ENCODE data around the gene KMT2D. TPM values are rescaled to one million over a fixed set of nuclear protein-coding genes. Genes with fewer than 3 reads are reported as not detected.
A peak's percentile ranks its signal among the peaks of the same experiment; 100 is the strongest.

KMT2D gene
- total RNA-seq, 2 experiments from 2014 or later, result 41.8 to 129 TPM

DNA sequence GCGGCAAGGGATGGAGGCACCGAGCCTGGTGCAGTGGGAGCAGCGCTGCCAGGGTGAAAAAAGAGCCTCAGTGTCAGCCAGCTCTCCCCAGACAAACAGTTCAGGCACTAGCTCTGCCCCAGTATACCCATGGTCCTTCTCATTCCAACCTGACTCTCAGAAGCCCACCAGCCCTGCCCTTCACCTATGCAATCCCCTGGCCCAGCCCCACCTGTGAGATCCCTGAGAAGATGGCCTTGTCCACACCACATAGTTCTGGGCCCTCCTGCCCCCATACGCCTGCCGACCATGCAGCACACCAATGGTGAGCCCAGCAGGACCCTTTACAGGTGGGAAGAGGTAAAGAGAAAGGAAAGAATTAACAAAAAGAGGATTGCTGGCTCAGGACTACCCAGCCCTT is 6.5 kb downstream of the KMT2D start:
- Histone ChIP-seq H3K9me3 (ENCODE audit: low read length) (no peaks in the 10 kb centered on the region), H3K36me3 (ENCODE audit: insufficient read depth, low read length) (peaks cover 75% of the 10 kb centered on the region), H3K27ac (ENCODE audit: low read depth, low read length, poor library complexity, severe bottlenecking) (no peak overlapping the region), H4K20me1 (ENCODE audit: insufficient read depth, low read length) (peaks cover 42% of the 10 kb centered on the region), H3K4me1 (ENCODE audit: insufficient read depth, low read length, poor library complexity, severe bottlenecking) (peaks cover 25% of the 10 kb centered on the region), H2AFZ (ENCODE audit: low read length) (no peak overlapping the region), H3K4me3 (ENCODE audit: low read depth, low read length, poor library complexity, severe bottlenecking) (no peak overlapping the region), H3K79me2 (ENCODE audit: insufficient read depth, low read depth, low read length) (peaks cover 50% of the 10 kb centered on the region), H3K4me2 (ENCODE audit: low read length) (no peak overlapping the region), H3K9me2 (ENCODE audit: insufficient read depth, low read length) (no peaks in the 10 kb centered on the region)
- intact Hi-C loops (cut with micrococcal nuclease; ENCODE audit: unreplicated experiment), result no loop called here
- CTCF ChIA-PET (ENCODE audit: unreplicated experiment), result no interaction called here
- no peak for DNase-seq (ENCODE audit: low spot score)
- TF ChIP-seq EZH2phosphoT487 (IDR thresholded peaks at IDR 0.05; ENCODE audit: borderline replicate concordance, low read depth, low read length), result no peak
- TF ChIP-seq, protein P1, sequence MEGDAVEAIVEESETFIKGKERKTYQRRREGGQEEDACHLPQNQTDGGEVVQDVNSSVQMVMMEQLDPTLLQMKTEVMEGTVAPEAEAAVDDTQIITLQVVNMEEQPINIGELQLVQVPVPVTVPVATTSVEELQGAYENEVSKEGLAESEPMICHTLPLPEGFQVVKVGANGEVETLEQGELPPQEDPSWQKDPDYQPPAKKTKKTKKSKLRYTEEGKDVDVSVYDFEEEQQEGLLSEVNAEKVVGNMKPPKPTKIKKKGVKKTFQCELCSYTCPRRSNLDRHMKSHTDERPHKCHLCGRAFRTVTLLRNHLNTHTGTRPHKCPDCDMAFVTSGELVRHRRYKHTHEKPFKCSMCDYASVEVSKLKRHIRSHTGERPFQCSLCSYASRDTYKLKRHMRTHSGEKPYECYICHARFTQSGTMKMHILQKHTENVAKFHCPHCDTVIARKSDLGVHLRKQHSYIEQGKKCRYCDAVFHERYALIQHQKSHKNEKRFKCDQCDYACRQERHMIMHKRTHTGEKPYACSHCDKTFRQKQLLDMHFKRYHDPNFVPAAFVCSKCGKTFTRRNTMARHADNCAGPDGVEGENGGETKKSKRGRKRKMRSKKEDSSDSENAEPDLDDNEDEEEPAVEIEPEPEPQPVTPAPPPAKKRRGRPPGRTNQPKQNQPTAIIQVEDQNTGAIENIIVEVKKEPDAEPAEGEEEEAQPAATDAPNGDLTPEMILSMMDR (conservative IDR thresholded peaks at IDR 0.05; ENCODE audit: low read length), result no peak
- POLR2A ChIA-PET, result no interaction called here
- BruUV-seq (replicated peaks), result no TSS peak

DNA sequence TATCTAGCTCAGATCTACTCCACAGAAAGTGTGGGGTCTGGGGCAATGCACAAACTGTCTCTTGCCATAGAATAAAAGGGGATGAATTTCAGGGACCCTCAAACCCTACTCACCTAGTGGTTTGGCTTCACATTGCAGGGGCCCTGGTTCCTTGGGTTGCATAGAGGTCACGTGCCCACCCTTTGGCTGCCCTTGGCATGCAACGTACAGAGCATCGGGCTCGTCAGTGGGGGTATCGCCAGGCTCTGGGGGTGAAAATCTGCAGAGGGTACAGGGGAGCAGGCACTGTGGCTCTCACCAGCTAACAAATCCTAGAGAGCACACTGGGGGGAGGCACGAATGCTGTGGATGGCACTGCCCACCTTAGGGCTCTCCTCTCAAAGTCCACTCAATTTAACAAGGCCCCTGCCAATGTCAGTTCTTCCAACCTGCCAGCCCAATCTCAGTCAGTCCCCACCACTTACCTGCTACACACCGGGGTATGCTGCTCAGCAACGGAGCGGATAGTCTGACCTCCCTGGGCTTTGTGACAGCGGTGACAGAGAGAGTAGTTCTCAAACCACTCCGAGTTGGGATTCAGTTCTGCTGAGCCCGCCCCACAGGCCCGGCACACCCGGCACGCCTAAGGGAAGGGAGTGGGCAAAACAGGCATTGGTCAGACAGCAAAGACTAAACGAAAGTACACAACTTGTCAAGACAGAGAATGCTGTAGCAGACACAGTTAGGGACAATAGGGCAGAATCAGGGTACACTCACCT is 8.0 kb downstream of the KMT2D start:
- Histone ChIP-seq H3K27ac (ENCODE audit: low read depth, low read length, poor library complexity, severe bottlenecking) (no peak overlapping the region), H3K4me1 (ENCODE audit: insufficient read depth, low read length, poor library complexity, severe bottlenecking) (peaks cover 23% of the 10 kb centered on the region), H3K36me3 (ENCODE audit: insufficient read depth, low read length) (peaks cover 83% of the 10 kb centered on the region), H4K20me1 (ENCODE audit: insufficient read depth, low read length) (peaks cover 27% of the 10 kb centered on the region), H3K9me3 (ENCODE audit: low read length) (no peaks in the 10 kb centered on the region), H3K79me2 (ENCODE audit: insufficient read depth, low read depth, low read length) (peaks cover 35% of the 10 kb centered on the region), H3K9me2 (ENCODE audit: insufficient read depth, low read length) (no peaks in the 10 kb centered on the region), H3K4me2 (ENCODE audit: low read length) (no peak overlapping the region), H2AFZ (ENCODE audit: low read length) (no peak overlapping the region), H3K4me3 (ENCODE audit: low read depth, low read length, poor library complexity, severe bottlenecking) (no peak overlapping the region)
- CTCF ChIA-PET (ENCODE audit: unreplicated experiment), result no interaction called here
- BruUV-seq (replicated peaks), result TSS peak; percentile 54
- TF ChIP-seq, protein P1 (conservative IDR thresholded peaks at IDR 0.05; ENCODE audit: low read length), result no peak
- TF ChIP-seq EZH2phosphoT487 (IDR thresholded peaks at IDR 0.05; ENCODE audit: borderline replicate concordance, low read depth, low read length), result no peak
- no peak for DNase-seq (ENCODE audit: low spot score)
- POLR2A ChIA-PET, result no interaction called here
- intact Hi-C loops (cut with micrococcal nuclease; ENCODE audit: unreplicated experiment), result no loop called here

DNA sequence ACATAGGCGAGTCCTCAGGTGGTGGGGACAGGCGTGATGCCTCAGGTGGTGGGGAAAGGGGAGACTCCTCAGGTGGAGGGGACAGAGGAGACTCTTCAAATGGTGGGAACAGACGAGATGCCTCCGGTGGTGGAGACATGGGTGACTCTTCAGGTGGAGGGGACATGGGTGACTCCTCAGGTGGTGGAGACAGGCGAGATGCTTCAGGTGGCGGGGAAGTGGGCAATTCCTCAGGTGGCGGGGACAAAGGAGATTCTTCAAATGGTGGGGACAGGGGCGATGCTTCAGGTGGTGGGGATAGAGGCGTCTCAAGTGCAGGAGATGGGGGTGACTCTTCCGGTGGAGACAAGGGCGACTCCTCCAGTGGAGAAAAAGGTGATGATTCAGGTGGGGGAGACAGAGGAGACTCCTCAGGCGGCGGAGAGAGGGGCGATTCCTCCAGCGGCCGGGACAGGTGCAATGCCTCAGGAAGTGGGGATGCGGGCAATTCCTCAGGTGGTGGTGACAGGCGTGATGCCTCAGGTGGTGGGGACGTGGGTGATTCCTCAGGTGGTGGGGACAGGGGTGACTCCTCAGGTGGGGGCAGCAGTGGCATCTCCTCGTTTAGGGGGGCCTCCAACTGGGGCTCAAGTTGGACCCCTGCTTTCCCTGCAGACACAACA is 8.7 kb downstream of the KMT2D start:
- intact Hi-C loops (cut with micrococcal nuclease; ENCODE audit: unreplicated experiment), result no loop called here
- POLR2A ChIA-PET, result no interaction called here
- BruUV-seq (replicated peaks), result no TSS peak

More for the DNA sequence above, 8.7 kb downstream of the KMT2D start:
- no peak for DNase-seq (ENCODE audit: low spot score)
- Histone ChIP-seq H3K9me3 (ENCODE audit: low read length) (no peaks in the 10 kb centered on the region), H3K79me2 (ENCODE audit: insufficient read depth, low read depth, low read length) (peaks cover 28% of the 10 kb centered on the region), H3K4me3 (ENCODE audit: low read depth, low read length, poor library complexity, severe bottlenecking) (no peak overlapping the region), H3K4me2 (ENCODE audit: low read length) (no peak overlapping the region), H3K9me2 (ENCODE audit: insufficient read depth, low read length) (no peaks in the 10 kb centered on the region), H4K20me1 (ENCODE audit: insufficient read depth, low read length) (peaks cover 20% of the 10 kb centered on the region), H2AFZ (ENCODE audit: low read length) (no peak overlapping the region), H3K27ac (ENCODE audit: low read depth, low read length, poor library complexity, severe bottlenecking) (no peak overlapping the region), H3K36me3 (ENCODE audit: insufficient read depth, low read length) (peaks cover 90% of the 10 kb centered on the region), H3K4me1 (ENCODE audit: insufficient read depth, low read length, poor library complexity, severe bottlenecking) (peaks cover 16% of the 10 kb centered on the region)
- TF ChIP-seq, protein P1 (conservative IDR thresholded peaks at IDR 0.05; ENCODE audit: low read length), result no peak
- TF ChIP-seq EZH2phosphoT487 (IDR thresholded peaks at IDR 0.05; ENCODE audit: borderline replicate concordance, low read depth, low read length), result no peak
- CTCF ChIA-PET (ENCODE audit: unreplicated experiment), result no interaction called here
